ENCODE data around the gene CROCC2.

Gene CROCC2

GRCh38 chr2:240906141-240906910 is at the start of gene CROCC2:
Gene CROCC2, plus strand, starts transcription at chr2:240906336. Its CDS starts 178 bp downstream, at chr2:240906514.
- no peak within 1 kb of the TSS for H3K4me3 ChIP-seq (ENCODE audit: insufficient read depth, low read length, poor library complexity, severe bottlenecking)
- H2AFZ ChIP-seq (ENCODE audit: low read depth, low read length, severe bottlenecking), result no peak within 1 kb of the TSS
- no peaks in the 10 kb centered on the region for H3K9me2 ChIP-seq (replicated peaks; ENCODE audit: insufficient read depth, low read length)
- H3K9ac ChIP-seq (ENCODE audit: low read length), result no peak within 1 kb of the TSS
- H3F3A ChIP-seq (ENCODE audit: insufficient read depth), result no peaks in the 10 kb centered on the region
- no peak within 1 kb of the TSS for H3K27ac ChIP-seq (ENCODE audit: low read depth, low read length)
- no peak for TF ChIP-seq CTCF (IDR thresholded peaks at IDR 0.05; ENCODE audit: insufficient read depth, low read length, poor library complexity, severe bottlenecking)
- TF ChIP-seq EZH2phosphoT487 (conservative IDR thresholded peaks at IDR 0.05; ENCODE audit: low read length), result no peak
- no peak within 1 kb of the TSS for H3K4me2 ChIP-seq (ENCODE audit: low read depth, low read length, poor library complexity, severe bottlenecking)
- H3K27me3 ChIP-seq (ENCODE audit: low read length), result no peaks in the 10 kb centered on the region
- H4K20me1 ChIP-seq (ENCODE audit: low read depth, low read length), result no peaks in the 10 kb centered on the region
- H3K36me3 ChIP-seq (ENCODE audit: low read length), result no peaks in the 10 kb centered on the region
- H3K9me3 ChIP-seq (ENCODE audit: insufficient read depth, low read length), result no peaks in the 10 kb centered on the region
- H3K79me2 ChIP-seq (ENCODE audit: insufficient read depth, low read length), result no peaks in the 10 kb centered on the region

GRCh38 chr2:240857039-240858008 is 48.8 kb upstream of the CROCC2 start:
- TF ChIP-seq EZH2phosphoT487 (conservative IDR thresholded peaks at IDR 0.05; ENCODE audit: low read length) (no peak), CTCF (IDR thresholded peaks at IDR 0.05; ENCODE audit: insufficient read depth, low read length, poor library complexity, severe bottlenecking) (no peak)
- H3K4me2 ChIP-seq (ENCODE audit: low read depth, low read length, poor library complexity, severe bottlenecking), result no peak overlapping the region
- no peaks in the 10 kb centered on the region for H3K36me3 ChIP-seq (ENCODE audit: low read length)
- no peak overlapping the region for H3K27ac ChIP-seq (ENCODE audit: low read depth, low read length)
- no peaks in the 10 kb centered on the region for H3K9me2 ChIP-seq (replicated peaks; ENCODE audit: insufficient read depth, low read length)
- no peaks in the 10 kb centered on the region for H3K27me3 ChIP-seq (ENCODE audit: low read length)
- 0 out of 2 replicates have a peak, but pooled peaks cover 6% of the 10 kb centered on the region for H3K9me3 ChIP-seq (ENCODE audit: insufficient read depth, low read length)
- no peak overlapping the region for H3K4me3 ChIP-seq (ENCODE audit: insufficient read depth, low read length, poor library complexity, severe bottlenecking)
- no peaks in the 10 kb centered on the region for H4K20me1 ChIP-seq (ENCODE audit: low read depth, low read length)
- no peaks in the 10 kb centered on the region for H3K79me2 ChIP-seq (ENCODE audit: insufficient read depth, low read length)
- no peak overlapping the region for H3K9ac ChIP-seq (ENCODE audit: low read length)
- H2AFZ ChIP-seq (ENCODE audit: low read depth, low read length, severe bottlenecking), result no peak overlapping the region
- no peaks in the 10 kb centered on the region for H3F3A ChIP-seq (ENCODE audit: insufficient read depth)

GRCh38 chr2:240858321-240858720 is 47.8 kb upstream of the CROCC2 start:
- Histone ChIP-seq H3K36me3 (ENCODE audit: low read length) (no peaks in the 10 kb centered on the region), H3K79me2 (ENCODE audit: insufficient read depth, low read length) (no peaks in the 10 kb centered on the region), H3K27ac (ENCODE audit: low read depth, low read length) (no peak overlapping the region), H3K9me2 (replicated peaks; ENCODE audit: insufficient read depth, low read length) (no peaks in the 10 kb centered on the region), H3K4me2 (ENCODE audit: low read depth, low read length, poor library complexity, severe bottlenecking) (no peak overlapping the region), H3K27me3 (ENCODE audit: low read length) (no peaks in the 10 kb centered on the region), H3K4me3 (ENCODE audit: insufficient read depth, low read length, poor library complexity, severe bottlenecking) (no peak overlapping the region), H4K20me1 (ENCODE audit: low read depth, low read length) (no peaks in the 10 kb centered on the region), H2AFZ (ENCODE audit: low read depth, low read length, severe bottlenecking) (no peak overlapping the region), H3F3A (ENCODE audit: insufficient read depth) (no peaks in the 10 kb centered on the region), H3K9me3 (ENCODE audit: insufficient read depth, low read length) (0 out of 2 replicates have a peak, but pooled peaks cover 6% of the 10 kb centered on the region), H3K9ac (ENCODE audit: low read length) (no peak overlapping the region)
- no peak for TF ChIP-seq CTCF (IDR thresholded peaks at IDR 0.05; ENCODE audit: insufficient read depth, low read length, poor library complexity, severe bottlenecking)
- TF ChIP-seq EZH2phosphoT487 (conservative IDR thresholded peaks at IDR 0.05; ENCODE audit: low read length), result no peak
